Nucleus accumbens (tissue), 56 donors: ENCODE measurements around the gene SLC16A7.
A peak's percentile ranks its signal among the peaks of the same experiment; 100 is the strongest.
"Not testable (repeated sequence)": the region's sequence is repeated elsewhere in the genome, so short reads cannot be mapped to it uniquely, and the experiment has no call there.

ENCODE experiments used
- DNase-seq, 56 donors: peaks; one replicate each; lab custom pipeline; 2025; lab: John Stamatoyannopoulos, UW

The SLC16A7 gene, protein sequence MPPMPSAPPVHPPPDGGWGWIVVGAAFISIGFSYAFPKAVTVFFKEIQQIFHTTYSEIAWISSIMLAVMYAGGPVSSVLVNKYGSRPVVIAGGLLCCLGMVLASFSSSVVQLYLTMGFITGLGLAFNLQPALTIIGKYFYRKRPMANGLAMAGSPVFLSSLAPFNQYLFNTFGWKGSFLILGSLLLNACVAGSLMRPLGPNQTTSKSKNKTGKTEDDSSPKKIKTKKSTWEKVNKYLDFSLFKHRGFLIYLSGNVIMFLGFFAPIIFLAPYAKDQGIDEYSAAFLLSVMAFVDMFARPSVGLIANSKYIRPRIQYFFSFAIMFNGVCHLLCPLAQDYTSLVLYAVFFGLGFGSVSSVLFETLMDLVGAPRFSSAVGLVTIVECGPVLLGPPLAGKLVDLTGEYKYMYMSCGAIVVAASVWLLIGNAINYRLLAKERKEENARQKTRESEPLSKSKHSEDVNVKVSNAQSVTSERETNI

DNA sequence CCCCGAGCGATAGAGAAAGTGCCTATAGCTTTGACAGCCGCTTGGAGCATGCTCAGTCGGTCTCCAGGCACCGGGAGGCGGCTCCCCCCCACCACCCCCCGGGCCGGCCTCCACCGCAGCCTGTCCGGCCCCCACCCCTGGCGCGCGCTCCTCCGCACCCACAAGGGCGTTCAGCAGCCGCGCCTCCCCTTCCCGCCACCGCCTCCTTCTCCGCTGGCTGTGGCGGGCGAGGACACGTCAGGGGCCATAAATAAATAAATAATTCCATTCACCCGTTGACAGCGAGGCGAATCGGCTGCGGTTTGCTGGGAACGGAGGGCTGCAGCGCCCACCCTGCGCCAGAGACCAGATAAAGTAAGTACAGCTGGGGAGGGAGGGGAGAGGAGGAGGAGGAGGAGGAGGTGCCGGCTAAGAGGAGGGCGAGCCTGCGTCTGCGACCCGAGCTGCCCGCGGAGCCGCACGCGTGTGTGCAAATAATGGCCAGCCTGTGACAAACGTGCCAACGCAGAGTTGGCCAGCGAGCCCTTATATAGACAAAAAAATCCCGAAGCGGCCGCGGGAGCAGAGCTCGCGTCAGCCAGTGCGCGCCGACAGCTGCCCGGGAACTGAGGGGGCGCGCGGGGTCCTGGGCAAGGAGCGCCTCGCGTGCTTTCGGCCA, at the start of gene SLC16A7:
SLC16A7 (plus strand) TSS at position 147 of the 658 bp plus-strand sequence. CDS start 108,773 bp downstream, outside the sequence.
- peak in 55 of 56 donors; percentile 40 to 91 (median 81) for DNase-seq

DNA sequence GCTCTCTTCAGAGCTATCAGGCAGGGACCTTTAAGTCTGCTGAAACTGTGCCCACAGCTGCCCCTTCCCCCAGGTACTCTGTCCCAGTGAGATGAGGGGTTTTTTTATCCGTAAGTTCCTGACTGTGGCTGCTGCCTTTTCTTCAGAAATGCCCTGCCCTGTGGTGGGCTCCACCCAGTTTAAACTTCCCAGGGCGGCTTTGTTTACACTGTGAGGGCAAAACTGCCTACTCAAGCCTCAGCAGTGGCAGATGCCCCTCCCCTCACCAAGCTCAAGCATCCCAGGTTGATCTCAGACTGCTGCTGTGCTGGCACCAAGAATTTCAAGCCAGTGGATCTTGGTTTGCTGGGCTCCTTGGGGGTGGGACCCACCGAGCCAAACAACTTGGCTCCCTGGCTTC, 46.9 kb upstream of the SLC16A7 start:
- no peak for DNase-seq

DNA sequence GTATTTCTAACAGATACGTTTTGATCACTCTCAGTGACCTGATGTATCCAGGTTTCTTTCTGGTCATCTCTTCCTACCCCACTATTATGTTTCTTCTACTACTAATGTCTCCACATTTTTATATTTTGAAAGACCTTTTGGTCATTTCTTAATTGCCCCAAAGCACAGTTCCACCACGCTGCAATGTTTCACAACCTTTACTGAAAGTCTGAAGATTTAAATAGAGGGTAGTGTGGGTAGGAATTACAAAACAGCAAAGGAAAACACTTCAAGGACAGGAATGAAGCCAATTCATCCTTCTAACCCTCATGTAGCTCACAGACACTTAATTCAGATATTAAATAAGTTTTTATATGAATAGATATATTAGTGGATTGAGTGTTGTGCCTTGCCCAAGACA, 36.1 kb upstream of the SLC16A7 start:
- no peak for DNase-seq

DNA sequence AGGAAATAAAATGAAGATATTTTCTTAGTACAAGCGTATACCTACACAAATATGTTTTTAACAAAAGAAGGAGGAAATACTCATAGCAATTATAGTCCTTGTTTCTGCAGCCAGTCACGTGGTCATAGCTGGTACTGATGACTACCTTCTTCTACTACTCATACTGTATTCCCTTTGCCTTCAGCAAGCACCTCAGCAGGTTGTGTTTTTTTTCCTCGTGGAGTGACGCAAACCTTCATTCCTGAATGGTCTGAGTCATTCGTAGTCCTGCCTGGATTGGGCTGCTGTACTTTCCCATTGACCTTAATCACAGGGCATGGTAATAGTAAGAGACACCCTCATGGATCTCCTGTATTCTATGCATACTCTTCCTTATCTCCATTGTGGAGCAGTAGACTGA, 25.7 kb upstream of the SLC16A7 start:
- DNase-seq, result no peak

DNA sequence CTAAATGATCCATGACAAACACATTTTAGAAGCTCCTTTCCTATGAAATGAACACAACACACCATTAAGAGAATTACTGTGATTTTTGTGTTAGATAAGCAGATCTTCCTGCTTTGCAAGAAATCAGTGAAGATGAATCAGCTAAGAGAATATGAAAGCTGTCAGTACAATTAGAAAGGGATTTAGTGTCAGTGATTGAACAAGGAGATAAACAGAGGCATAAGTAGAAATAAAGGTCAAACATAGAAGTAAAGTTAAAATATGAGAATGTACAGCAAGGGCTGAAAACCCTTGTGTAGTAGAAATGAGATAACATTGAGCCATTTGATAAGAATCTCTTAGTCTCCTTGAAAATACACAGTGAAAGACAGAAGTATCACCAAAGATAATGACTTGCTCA, 21.4 kb upstream of the SLC16A7 start:
- no peak for DNase-seq

DNA sequence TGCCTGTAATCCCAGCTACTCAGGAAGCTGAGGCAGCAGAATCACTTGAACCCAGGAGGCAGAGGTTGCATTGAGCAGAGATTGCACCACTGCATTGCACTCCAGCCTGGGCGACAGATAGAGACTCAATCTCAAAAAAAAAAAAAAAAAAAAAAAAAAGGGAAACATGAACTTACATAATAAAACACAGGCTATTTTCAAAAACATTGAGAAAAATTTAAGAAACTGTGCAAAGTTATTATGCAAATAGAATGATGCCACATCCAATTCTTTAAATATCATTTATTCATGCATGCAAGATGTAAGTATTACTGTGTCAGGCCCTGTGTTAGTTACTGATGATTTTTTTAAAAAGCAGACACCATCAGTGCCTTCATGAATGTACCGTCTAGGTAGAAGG, 20.0 kb upstream of the SLC16A7 start:
- no peak for DNase-seq

DNA sequence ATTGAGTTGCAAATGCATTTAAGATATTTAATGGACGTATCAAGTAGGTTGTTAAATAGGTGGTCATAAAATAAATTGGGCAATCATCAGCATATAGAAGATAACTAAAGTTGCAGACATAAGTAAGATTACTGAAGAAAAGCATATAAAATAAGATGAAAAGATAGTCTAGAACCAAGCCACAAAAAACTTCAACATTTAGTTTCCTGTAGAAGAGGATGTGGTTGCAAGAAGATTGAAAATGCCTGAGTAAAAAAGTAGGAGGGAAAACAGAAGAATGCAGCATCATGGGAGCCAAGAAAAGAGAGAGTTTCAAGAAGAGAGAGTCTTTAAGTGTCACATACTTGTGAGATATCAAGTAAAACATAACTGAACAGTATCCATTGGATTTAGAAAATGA, 17.6 kb upstream of the SLC16A7 start:
- no peak for DNase-seq

DNA sequence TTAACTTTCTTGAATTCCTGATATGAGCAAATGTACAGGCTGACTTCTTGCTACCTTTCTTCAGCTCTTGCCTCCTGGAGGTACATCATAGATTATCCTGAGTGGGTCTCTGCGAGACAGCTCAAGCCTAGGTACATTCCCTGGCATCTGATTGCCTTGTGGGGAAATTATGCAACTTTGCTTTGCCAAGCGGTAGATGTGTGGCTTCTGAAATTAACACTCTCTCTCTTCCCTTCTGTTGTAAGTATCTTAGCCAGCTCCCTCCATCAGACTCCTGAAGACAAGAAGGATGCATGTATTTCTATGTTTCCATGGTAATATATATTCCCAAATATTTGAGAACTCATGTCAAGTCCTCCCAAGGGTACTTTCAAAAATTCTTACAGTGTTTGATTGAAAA, 16.2 kb upstream of the SLC16A7 start:
- DNase-seq, result no peak

DNA sequence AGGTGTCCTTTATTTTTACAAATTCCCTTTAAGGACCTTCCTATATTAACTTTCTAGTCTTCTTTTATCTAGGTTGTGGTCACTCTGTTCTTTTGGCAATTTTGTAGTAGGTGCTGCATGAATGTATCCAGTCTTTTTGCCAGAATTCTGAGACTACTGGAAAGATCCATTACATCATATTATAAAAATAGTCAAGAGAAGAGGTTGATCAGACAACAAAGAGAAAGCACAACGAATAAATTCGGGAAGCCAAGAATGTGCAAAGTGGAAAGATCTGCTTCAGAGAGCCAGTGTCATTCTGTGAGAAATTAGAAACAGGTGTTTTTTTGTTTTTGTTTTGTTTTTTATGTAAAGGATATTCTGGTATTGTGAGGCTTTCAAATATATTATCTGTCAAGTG, 15.8 kb upstream of the SLC16A7 start:
- DNase-seq, result no peak

DNA sequence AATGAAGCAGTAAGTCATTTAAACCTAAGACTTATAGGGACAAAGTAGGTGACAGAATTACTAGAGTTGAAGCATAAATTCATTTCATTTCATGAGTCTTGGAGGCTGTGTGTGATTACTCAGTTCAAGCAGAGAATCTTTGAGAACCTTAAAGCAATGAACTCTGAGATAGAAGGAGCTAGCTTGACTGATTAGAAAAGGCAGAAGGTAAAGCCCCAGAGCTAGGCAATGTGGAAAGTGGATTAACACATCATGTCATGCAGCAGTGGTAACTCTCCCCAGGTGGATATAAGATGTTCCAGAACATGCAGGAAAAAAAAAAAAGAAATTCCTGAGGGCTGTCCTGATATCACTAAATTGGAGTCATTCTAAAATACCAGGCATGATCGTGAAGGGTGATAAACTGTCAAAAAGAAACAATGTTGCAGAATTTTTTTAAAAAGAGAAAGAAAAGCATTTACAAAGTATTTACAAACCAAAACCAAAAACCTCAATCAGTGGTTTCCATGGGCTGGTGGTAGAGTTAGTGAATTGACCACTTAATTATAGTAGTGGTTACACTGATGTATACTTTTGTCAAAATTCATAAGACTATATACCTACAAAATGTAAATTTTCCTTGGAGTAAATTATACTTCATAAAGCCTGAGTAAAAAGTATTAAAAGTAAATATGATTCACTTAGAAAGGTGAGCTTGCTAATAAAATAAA, 12.7 kb upstream of the SLC16A7 start:
- no peak for DNase-seq

DNA sequence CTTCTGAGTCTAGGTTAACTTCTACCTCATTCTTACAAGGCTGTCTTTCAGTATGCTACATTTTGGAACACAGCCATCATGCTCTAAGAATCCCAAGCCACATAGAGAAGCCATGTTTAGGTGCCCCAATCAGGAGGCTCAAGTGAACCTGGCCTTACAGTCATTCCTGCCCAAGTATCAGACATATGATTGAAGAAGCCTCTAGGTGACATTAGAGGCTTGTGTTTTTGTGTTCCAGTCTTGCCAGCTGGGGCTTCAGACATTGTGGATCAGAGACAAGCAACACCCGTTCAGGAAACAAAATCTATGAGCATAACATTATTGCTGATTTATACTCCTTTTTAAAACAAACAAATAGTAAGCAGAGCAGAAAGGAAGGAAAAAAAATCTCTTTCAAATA, 8.1 kb upstream of the SLC16A7 start:
- no peak for DNase-seq

DNA sequence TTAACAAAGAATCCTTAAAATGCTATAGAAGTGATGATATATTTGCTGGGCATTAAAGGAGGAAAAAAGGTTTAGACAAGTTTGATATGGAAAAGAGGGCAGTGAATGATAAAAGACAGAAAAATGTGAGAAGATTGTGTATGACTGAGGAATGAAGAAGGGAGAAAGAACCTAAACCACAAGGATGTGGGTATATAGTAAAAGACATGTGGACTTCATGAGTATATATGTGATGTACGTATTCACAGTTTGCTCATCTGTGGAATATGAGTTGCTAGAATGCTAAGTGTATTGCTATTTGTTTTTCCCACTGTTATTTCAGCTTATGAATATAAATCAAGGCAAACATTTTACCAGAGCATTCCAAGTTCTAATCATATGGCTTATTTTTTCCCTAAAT, 2.1 kb upstream of the SLC16A7 start:
- DNase-seq, result no peak

DNA sequence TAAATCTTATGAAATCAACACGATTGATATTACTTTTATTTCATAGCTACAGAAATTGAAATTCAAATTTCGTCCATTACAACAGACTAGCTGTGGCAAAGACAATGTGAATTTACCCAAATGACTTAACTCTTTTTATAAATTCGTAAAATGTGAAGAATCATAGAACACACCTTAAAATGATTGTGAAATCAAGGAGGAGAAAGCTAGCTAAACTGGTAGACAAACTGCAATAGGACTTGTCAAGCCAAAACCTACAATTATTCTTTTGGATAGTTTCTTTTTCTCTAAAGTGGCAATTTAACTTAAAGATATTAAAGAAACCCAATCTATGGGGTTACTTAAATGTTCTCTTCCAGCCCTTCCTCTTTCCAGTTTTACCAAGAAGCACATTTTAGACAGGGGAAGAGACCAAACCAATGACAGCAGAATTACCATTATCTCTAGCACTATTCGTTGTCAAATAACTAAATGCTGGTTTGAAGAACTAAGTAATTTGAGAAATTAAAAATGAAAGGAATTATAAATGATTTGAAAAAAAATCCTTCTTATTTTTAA, 807 bp upstream of the SLC16A7 start:
- DNase-seq, result no peak

DNA sequence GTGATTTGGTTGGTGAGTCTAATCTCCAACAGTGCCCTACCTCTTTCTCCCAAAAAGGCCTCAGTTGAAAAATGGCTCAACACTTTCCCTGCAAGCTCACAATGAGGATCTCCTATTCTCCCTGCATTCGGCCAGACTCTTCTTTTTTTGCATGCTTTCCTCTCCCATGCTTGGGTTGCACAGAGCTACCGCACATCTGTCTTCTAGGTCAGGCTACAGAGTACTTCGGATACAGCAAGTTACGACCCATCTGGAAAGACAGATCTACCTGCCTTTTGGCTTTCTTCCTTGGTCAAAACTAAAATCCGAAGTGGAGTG, 305 bp upstream of the SLC16A7 start:
- no peak for DNase-seq

DNA sequence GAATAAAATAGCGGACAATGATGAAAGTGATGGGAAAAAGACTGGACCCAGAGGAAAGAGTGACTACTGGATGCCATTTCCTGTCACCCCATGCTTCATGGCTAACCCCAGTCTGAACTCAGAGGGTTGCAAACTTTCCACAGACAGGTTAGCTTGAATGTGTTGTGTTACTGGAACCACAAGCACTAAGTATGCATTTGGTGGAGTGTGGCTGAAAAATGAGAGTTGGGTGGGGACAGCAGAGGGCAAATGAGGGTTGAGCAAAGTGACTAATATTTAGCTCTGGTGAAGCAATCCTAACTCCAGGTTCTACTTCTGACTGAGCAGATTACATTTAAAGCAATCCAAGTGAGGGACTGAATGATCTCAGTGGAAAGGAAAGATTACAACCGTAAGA, 1.6 kb downstream of the SLC16A7 start:
- DNase-seq, result peak in 20 of 56 donors; percentile 9 to 55 (median 20)

DNA sequence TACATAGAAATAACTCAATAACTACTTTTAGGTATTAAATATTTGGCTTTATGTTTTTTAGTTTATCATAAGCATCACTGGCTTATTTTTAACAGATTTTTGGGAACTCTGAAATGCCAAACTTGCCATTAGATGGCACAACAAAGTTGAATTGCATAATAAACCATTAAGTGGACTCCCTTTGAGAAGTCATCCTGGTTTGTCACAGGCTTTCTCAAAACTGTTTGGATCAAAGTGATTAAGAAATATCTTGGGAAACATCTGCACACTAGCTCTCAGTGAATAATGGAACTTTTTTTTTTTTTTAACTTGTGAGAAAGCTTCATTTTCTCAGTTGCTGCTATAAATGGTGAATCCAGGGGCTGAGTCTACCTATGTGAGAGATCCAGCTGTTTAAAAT, 4.3 kb downstream of the SLC16A7 start:
- DNase-seq, result no peak

DNA sequence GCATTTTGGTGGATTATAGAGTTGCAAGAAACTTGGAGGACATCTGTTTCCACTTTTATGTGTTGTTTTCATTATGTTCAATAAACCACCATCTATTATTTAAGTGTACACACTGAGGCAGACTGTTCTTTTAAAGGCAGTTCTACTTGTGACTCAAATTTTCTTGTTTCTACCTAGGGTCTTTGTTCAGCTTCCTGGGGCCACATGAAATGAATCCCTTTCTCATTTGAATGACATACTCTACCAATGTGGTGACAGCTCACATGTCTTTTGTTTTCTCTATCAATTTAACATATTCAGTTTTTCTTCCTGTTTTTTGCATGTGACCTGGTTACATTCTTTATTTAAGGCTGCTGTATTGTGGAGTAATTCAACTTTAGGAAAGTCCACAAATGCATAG, 7.9 kb downstream of the SLC16A7 start:
- no peak for DNase-seq

DNA sequence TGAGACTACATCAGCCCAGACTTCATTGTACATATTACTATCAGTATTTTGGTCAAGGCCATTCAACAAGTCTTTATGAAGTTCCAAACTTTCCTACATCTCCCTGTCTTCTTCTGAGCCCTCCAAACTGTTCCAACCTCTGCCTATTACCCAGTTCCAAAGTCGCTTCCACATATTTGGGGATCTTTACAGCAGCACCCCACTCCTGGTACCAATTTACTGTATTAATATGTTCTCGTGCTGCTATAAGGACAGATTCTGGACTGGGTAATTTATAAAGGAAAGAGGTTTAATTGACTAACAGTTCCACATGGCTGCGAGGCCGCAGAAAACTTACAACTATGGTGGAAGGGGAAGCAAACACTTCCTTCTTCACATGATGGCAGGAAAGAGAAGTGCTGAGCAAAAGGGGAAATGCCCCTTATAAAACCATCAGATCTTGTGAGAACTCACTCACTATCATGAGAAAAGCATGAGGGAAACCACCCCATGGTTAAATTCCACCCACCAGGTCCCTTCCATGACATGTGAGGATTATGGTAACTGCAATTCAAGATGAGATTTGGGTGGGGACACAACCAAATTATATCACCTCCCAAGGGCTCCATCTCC, 17.1 kb downstream of the SLC16A7 start:
- DNase-seq, result not testable (repeated sequence)

DNA sequence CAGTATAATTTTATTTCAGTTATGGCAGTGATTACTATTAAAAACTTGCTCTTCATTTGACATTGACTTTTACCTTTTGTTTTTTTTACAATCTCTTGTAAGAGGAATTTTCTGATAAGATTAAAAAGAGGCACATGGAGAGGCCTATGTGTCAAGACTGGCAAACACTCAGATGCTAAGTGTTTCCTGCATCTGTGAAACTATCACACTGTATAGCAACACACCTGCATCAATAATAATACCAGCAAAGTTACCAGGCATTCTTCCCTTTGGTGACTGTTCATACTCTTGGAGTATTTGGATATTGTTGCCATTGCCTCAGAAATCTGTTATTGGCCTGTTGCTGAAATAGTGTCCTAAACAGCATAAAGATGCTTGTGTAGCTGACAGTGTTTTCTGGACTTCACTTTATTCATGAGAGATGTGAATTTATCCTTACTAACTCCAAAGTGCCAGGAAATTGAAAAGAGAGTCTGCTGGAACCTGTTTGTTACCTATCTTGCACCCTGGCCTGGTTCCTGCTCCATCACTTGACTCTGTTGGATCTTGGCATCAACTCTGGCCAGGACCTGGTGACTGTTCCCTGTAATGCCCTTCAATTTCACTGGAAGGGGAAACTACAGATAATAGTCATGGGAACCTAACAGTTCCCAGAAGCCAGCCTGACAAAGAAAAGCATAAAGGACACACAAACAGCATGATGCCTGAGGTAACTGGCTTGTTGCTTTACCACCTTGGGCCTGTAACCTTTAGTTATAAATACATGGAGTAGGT, 19.8 kb downstream of the SLC16A7 start:
- no peak for DNase-seq
